ENCODE results near the gene CD27.
"Not testable (repeated sequence)": the region's sequence is repeated elsewhere in the genome, so short reads cannot be mapped to it uniquely, and the experiment has no call there.

Gene CD27

DNA sequence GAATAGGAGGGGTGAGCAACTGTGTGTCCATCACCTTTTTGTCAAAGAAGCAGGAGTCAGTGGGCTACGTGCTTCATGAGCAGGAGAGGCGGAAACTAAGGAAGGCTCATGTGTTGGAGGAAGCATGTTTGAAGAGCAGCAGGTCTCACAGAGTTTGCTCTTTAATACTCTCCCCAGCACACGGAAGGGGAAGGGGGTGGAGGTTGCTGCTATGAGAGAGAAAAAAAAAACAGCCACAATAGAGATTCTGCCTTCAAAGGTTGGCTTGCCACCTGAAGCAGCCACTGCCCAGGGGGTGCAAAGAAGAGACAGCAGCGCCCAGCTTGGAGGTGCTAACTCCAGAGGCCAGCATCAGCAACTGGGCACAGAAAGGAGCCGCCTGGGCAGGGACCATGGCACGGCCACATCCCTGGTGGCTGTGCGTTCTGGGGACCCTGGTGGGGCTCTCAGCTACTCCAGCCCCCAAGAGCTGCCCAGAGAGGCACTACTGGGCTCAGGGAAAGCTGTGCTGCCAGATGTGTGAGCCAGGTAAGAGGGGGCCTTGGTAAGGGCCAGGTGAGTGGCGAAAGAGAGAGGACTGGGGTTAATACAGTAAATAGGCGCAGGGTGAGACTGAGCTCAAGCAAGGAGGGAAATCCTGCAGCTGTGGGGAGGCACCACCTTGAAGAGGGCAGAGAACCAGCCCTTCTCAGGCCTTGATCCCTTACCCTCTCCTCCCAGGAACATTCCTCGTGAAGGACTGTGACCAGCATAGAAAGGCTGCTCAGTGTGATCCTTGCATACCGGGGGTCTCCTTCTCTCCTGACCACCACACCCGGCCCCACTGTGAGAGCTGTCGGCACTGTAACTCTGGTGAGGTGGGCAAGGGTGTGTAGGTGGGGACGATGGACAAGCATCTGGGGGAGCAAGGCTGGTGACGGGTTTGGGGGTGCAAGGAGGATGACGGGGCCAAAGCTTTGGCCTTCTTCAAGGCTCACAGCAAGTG is at the start of gene CD27:
TSS of gene CD27 (plus strand) at position 252 of the 985 bp plus-strand sequence. CDS start at position 393, 141 bp downstream.
- no peak for DNase-seq

DNA sequence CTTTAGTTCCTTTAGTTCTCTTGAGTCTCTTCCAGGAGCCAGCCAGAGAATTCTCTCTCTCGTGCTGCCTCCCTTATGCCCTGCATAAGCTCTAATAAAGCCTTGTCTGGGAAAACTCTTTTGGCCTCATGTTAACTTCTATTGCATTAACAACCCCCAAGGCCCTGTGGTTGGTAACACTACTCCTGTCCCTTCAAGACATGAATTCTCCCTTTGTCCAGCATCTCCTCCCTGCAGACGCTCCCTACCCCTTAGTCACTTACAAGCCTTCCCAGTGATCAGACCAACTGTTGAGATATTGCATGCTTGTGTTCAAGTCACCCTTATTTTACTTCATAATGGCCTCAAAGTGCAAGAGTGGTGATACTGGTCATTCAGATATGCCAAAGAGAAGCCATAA is 48.7 kb upstream of the CD27 start:
- DNase-seq, result no peak

DNA sequence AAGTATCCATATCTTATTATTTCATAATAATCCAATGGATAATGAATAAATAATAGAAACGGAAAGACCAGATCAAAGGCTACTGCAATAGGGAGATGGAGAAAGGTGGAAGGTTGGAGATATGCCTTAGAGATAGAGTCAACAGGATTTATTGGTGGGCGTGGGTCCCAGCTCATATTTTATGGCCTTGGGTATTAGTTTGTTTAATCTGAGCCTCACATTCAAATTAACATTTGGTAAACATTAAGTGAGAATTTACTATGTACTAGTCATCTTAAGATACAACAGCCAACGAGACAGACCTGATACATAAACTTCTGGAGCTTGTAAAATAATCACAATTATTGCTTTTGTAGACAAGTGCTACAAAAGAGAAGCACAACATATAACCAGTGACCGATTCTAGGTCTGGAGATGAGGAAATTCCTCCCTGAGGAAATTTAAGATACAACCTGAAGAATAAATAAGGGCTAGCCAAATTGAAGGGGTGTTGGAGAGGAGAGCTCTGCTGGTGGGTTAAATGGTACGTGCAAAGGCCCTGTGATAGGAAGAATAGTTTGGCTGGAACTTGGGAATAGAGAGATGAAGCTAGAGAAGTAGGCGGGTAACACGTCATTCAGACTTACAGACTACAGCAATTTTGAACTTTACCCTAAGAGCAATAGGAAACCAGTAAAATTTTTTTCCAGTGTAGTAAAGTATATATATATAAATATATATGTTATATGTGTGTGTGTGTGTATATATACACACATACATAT is 44.7 kb upstream of the CD27 start:
- no peak for DNase-seq

DNA sequence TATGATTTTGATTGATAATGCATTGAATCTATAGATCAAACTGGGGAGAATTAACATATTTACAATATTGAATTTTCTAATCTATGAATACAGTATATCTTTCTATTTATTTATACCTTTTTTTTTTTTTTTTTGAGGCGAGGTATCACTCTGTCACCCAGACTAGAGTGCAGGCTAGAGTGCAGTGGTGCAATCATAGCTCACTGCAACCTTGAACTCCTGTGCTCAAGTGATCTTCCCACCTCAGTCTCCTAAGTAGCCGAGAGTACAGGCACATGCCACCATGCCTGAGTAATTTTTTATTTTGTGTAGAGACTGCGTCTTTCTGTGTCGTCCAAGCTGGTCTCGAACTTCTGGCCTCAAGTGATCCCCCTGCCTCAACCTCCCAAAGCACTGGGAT is 40.4 kb upstream of the CD27 start:
- no peak for DNase-seq

DNA sequence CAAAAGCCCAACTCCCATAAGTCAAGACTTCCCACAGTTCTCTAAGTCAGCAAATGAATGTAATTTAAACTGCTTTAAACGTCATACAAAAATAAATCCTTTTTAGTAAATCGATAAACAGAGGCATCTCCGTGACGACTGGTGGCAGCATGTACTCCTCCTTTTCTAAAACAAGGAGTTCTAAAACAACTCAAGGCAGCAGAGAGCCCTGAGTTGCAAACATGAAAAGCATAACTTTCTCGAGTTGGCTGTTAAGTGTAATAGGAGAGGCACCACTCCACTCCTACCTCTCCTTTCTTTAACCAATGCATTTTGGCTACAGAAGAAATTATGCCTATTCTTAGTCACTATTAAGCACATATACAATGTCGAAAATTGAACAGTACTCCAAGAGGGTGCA is 38.8 kb upstream of the CD27 start:
- DNase-seq, result no peak

DNA sequence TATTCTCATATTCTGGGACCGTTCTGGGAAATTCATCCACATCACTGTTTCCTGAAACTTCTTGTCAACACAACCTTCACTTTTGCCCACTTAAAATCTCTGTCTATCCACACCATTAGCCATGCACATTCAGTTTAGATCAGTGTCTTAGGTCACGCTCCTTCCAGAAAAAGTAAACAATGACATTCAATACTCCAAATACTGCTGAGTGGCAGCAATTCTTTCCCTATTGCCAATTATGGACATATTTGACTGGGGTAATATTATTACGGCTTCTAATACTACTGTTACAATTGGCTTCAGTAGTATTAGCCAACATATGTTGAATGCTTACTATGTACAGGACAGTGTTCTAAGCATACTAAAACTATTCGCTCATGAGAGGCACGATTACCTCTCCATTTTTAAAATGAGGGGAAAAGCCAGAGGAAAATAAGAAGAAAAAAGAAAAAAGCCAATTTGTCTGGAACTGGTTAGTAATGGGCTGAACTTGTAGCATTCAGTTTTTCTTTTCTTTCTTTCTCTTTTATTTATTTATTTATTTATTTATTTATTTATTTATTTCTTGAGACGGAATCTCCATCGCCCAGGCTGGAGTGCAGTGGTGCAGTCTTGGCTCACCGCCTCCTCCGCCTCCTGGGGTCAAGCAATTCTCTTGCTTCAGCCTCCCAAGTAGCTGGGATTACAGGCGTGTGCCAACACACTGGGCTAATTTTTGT is 37.4 kb upstream of the CD27 start:
- DNase-seq, result no peak

DNA sequence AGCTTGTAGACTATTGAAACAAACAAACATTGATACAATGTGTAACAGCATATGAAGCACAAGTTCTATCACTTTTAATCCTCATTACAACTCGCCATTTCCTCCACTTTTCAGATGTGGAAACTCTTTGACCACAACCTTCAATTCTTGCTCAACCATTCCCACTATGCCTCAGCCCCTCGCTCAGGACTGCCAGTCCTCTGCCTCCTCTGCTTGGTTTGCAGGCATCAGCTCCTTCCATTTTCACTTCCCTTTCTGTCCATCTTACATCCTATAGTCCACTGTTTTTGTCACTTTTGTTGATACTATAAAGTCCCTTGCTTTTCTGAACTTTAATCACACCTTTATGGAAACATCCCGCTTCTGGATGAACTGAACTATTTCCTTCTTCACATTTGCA is 28.2 kb upstream of the CD27 start:
- DNase-seq, result no peak

DNA sequence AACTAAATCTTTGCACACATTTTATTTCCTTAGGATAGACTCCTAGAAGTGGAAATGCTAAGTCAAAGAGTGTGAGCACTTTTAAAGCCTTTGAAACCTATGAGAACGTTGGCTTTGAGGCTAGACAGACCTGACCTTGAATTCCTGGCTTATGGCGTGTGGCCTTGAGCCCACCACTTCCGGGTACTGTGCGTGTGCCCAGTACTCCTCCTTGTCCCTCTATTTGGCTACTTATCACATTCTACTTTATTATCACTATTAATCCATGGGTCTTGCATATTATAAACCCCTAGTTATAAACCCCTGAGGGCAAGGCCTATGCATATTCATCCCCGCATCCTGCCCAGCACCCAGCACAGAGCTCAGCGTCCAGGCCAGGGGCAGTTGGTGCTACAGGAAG is 26.0 kb upstream of the CD27 start:
- DNase-seq, result no peak

DNA sequence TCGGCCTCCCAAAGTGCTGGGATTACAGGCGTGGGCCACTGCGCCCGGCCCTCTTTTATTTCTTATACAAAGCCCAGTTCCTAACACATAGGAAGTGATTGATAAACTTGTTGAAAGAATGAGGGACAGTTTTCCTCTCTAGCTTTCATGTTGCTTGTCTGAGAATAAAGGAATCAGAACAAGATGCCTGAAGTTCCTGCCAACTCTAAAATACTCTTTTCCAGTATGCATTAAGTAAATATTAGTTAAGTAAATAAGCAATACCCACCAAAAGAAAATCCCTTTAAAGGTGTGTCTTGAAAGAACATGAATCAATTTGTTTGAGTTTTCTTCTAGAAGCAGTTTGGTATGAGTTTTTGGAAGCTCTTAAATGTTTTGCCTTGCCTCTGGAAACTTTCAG is 24.4 kb upstream of the CD27 start:
- DNase-seq, result no peak

DNA sequence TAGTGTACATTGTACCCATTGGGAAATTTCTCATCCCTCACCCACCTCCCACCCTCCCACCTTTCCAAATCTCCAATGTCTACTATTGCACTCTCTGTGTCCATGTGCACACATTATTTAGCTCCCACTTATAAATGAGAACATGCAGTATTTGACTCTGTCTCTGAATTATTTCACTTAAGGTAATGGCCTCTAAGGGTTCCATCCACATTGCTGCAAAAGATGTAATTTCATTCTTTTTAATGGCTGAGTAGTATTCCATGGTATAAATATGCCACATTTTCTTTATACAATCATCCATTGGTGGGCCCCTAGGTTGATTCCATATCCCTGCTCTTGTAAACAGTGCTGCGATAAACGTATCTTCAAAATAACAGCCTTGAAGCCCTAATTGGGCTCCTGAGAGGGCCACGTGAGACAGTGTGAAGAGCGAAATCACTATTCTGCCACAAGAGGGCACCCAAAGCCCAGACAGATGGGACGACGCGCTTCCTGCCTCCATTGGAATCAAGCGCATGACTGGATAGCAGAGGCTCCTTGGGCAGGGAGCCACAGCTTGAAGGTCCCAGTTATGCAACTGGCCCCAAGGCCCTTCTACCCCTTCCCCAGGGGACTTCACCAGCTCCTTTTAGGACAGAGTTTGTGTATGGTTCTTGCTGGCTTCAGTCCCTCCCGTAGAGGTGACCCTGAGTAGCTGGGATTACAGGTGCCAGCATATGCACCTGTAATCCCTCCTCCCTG is 21.3 kb upstream of the CD27 start:
- peak; percentile 81 for DNase-seq

DNA sequence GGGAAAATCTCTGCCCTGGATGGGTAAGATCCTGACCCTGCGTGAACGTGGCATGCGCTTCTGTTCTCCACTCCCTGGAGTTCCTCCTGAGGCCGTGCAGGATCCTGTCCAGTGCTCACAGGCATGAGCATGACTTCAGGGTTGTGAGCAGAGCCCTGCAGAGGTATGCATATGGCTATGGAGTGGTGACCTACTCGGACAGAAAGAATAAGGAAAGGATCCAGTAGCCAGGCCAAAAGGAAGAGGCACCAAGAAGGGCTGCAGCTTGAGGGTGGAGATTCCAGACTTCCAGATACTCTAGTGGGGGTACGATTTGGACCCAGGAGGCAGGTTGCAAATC is 20.8 kb upstream of the CD27 start:
- DNase-seq, result no peak

DNA sequence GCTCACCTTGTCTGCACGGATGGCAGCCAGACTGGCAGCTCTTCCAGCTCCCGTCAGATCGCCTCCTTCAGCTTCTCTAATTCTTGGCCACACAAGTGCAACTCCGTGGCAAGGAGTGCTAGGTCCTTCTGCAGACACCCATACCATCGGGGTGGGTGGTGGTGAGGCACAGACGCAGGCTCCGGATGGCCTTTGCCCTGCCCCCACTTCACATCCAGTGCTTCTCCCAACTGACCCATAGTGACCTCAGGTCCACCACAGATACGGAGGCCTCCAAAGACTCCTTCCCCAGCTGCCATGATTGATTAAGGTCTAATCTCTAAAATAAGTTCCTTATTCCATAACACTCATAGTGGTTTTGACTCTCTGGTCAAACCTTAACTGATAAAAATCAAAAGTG is 19.9 kb upstream of the CD27 start:
- no peak for DNase-seq

DNA sequence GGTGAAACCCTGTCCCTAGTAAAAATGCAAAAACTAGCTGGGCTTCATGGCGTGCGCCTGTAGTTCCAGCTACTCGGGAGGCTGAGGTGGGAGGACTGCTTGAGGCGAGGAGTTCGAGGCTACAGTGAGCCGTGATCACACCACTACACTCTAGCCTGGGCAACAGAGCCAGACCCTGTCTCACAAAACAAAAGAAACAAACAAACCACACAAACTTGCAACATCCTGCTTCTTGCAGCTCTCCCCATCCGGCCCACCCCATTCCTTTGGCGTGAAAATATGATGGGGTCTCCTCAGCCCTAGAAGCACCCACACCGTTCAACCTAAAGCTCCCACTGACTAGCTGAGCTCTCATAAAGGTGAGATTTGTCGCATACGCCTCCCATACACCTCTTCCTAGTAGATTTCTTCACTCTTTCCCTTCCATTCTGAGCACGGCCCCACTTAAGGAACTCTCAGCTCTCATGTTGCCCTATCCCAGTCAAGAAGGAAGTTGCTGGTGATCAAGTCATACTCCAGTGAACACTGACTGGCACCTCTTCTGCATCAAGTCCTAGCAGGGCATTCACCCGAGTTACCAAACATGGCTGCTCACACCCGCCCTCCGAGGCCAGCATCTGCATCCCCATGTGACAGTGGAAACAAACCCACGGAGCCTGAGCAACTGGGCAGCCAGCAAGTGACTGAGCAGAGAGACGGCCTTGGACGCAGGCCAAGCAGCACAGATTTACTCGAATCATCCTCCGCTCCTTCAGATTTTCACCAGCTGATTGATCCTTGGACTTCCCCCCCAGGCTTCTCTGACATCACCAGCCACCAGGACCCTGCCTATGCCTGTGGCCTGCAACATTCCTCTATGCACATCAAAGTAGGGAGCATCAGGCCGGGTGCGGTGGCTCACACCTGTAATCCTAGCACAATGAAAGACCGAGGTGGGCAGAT is 18.9 kb upstream of the CD27 start:
- DNase-seq, result peak; percentile 45

DNA sequence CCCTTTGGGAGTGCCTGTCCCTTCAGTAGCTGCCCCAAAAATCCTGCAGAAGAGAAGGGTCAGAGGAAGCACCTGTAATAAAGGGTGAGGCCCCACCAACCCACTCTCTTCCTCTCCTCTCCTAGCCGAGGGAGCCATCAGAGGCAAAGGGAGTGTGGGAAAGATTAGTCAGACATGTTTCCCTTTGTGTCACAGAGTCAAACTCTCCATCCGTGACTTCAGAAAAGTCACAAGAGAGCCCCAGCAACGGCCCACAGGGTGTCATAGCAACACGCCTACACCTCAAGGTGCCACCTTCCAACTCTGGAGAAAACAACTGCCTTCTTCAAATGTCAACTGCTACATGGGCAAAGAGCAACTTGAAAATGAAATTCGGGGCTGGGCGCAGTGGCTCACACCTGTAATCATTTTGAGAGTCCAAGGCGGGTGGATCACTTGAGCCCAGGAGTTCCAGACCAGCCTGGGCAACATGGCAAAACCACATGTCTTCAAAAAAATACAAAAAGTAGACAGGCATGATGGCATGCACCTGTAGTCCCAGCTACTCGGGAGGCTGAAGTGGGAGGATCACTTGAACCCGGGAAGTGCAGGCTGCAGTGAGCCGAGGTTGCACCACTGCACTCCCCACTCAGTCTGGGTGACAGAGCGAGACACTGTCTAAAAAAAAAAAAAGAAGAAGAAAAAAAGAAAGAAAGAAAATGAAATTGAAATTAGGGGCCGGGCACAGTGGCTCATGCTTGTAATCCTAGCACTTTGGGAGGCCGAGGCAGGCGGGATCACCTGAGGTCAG is 17.7 kb upstream of the CD27 start:
- peak; percentile 96 for DNase-seq

DNA sequence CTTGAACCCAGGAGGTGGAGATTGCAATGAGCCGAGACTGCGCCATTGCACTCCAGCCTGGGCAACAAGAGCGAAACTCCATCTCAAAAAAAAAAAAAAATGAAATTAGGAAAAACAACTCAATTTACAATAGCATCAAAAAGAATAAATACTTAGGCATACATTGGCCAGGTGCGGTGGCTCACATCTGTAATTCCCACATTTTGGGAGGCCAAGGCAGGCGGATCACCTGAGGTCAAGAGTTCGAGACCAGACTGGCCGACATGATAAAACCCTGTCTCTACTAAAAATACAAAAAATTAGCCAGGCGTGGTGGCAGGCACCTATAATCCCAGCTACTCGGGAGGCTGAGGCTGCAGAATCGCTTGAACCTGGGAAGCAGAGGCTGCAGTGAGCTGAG is 17.0 kb upstream of the CD27 start:
- not testable (repeated sequence) for DNase-seq

DNA sequence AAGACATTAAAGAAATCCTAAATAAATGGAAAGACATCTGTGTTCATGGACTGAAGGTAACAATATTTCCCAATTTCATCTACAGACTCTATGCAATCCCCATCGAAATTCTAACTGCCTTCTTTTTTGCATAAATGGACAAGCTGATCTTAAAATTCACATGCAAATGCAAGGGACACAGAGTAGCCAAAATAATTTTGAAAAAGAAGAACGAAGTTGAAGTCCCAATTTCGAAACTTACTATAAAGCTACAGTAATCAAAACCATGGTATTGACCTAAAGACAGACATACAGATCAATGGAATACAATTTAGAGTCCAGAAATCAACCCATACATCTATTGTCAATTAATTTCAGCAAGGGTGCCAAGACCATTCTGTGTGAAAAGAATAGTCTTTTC is 16.4 kb upstream of the CD27 start:
- DNase-seq, result no peak

DNA sequence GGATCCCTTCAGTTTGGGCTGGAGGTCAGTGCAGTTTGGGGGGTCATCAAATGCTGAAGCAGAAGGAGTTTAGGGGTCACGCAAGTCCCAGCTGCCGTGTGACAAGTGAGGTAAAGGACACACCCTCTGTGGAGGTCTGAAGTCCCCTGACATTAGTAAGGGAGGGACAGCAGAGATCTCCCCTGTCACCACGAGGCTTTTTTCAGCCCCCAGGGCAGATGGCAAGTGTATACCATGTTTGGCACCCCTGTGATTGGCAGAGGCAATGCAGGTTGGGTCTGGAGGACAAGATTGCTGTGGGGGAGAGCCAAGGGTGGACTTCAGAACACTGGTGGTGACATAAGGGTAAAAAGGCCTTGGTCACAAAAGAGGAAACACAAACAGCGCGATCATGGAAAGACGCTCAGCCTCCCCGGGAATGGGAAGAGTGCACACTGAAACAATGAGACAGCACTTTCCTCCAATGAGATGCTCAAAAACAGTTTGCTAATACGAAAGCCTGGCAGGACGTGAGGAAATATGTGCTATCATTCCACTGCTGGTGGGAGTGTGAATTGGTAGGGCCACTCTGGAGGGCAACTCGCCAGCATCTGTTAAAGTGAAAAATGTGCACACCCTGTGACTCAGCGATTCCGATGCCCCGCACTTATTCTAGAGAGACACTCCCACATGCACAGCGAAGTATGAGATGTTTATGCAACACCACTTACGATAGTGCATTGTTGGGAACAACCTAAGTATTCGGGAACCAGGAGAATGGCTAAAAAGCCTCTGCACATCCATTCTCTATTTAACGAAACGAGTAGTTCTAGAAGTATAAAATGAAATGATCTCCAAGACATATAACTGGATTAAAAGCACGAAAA is 14.4 kb upstream of the CD27 start:
- DNase-seq, result peak; percentile 69

DNA sequence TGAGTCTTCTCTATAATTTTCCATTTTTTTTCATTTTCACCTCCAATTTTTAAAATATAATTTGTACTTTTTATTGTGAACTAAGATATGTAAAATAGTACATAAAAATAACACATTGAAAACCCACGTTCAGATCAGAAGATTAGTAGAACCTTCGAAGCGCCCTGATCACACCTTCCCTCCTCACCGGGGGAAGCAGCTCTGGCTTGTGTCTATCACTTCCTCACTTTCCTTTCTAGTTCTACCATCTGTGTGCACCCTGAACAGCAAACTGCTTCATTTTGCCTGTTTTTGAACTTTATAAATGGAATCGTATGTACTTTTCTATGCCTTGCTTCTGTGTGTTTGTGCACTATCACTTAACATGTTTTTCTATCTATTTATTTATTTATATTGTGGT is 11.8 kb upstream of the CD27 start:
- no peak for DNase-seq
